Tibial nerve (tissue), 3 donors: ENCODE measurements around the gene TRPC6.

Source experiments
- POLR2A ChIP-seq, 2 donors: fragments of 450-650 bp; IDR thresholded peaks; one replicate each; pipeline ENCODE4 v1.6.1; 2017; ENCODE audit warnings: antibody characterized with exemption in 2 of 2, mild to moderate bottlenecking in 2 of 2, moderate library complexity in 2 of 2
- TF ChIP-seq, protein P1 (sequence below), 5 experiments: fragments of 200-600 bp in 3 of 5; fragments of 450-650 bp in 2 of 5; sonication (generic) in 3 of 5; IDR thresholded peaks; one replicate each; pipeline ENCODE4 v1.5.1; 2016 to 2019; ENCODE audit warnings: antibody characterized with exemption in 5 of 5, mild to moderate bottlenecking in 3 of 5, moderate library complexity in 2 of 5

DNA sequence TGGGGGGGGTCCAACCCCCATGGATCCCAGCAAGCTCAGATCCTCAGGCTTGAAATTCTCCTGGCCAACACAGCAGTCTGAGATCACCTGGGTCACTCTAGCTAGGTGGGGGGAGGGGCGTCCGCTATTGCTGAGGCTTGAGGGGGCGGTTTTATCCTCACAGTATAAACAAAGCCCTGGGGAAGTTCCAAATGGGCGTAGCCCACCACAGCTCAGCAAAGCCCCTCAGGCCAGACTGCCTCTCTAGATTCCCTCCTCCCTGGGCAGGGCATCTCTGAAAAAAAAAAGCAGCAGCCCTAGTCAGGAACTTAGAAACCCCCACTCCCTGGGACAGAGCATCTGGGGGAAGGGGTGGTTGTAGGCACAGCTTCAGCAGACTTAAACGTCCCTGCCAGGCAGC, 16.7 kb downstream of the TRPC6 start:
- TF ChIP-seq, protein P1, sequence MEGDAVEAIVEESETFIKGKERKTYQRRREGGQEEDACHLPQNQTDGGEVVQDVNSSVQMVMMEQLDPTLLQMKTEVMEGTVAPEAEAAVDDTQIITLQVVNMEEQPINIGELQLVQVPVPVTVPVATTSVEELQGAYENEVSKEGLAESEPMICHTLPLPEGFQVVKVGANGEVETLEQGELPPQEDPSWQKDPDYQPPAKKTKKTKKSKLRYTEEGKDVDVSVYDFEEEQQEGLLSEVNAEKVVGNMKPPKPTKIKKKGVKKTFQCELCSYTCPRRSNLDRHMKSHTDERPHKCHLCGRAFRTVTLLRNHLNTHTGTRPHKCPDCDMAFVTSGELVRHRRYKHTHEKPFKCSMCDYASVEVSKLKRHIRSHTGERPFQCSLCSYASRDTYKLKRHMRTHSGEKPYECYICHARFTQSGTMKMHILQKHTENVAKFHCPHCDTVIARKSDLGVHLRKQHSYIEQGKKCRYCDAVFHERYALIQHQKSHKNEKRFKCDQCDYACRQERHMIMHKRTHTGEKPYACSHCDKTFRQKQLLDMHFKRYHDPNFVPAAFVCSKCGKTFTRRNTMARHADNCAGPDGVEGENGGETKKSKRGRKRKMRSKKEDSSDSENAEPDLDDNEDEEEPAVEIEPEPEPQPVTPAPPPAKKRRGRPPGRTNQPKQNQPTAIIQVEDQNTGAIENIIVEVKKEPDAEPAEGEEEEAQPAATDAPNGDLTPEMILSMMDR (IDR thresholded peaks at IDR 0.05): no peak
- no peak for TF ChIP-seq POLR2A (IDR thresholded peaks at IDR 0.05)
